GM12874 (cell line): ENCODE results near the gene BRSK2.

Source experiments
- TF ChIP-seq, protein P1 (sequence below): IDR thresholded peaks from 2 replicates; pipeline ENCODE4 v1.5.1; 2011; ENCODE audit warnings: low read depth, mild to moderate bottlenecking, control low read depth, low read length, moderate library complexity; ENCODE audit not compliant: insufficient read depth

Gene BRSK2

DNA sequence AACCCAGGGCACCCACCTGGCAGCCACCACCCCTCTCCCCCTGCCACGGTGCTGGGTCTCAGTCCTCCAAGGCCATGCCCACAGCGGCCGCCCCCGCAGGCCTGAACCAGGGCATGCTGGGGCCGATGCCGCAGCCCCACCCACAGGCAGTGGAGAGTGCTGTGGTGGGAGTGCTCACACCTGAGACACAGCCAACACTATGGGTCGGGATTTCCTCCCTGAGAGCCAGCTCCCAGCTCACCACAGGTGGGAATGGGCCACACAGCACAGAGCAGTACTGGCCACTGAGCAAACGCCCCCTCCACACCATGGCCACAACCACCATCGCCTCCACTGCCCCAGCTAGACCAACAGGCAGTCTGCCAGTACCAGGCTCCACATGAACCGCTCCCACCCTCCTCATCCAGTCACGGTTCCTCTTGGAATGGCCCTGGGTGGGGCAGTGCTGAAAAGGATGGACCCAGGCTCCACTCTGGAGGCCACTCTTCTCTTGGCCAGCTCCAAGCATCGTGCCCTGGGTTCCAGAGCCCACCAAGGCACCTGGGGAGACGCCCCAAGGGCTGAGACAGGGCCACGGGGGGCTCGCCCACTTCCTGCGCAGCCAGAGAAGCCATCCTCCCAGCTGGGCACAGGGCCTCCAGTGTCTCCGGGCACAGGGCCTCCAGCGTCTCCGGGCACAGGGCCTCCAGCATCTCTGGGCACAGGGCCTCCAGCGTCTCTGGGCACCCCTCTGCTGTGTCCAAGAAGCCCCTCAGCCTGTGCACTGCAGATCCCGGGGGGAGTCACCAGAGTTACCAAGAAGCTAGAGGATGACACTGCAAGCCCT lies 82.7 kb downstream of the BRSK2 start:
- TF ChIP-seq, protein P1, sequence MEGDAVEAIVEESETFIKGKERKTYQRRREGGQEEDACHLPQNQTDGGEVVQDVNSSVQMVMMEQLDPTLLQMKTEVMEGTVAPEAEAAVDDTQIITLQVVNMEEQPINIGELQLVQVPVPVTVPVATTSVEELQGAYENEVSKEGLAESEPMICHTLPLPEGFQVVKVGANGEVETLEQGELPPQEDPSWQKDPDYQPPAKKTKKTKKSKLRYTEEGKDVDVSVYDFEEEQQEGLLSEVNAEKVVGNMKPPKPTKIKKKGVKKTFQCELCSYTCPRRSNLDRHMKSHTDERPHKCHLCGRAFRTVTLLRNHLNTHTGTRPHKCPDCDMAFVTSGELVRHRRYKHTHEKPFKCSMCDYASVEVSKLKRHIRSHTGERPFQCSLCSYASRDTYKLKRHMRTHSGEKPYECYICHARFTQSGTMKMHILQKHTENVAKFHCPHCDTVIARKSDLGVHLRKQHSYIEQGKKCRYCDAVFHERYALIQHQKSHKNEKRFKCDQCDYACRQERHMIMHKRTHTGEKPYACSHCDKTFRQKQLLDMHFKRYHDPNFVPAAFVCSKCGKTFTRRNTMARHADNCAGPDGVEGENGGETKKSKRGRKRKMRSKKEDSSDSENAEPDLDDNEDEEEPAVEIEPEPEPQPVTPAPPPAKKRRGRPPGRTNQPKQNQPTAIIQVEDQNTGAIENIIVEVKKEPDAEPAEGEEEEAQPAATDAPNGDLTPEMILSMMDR, result no peak

DNA sequence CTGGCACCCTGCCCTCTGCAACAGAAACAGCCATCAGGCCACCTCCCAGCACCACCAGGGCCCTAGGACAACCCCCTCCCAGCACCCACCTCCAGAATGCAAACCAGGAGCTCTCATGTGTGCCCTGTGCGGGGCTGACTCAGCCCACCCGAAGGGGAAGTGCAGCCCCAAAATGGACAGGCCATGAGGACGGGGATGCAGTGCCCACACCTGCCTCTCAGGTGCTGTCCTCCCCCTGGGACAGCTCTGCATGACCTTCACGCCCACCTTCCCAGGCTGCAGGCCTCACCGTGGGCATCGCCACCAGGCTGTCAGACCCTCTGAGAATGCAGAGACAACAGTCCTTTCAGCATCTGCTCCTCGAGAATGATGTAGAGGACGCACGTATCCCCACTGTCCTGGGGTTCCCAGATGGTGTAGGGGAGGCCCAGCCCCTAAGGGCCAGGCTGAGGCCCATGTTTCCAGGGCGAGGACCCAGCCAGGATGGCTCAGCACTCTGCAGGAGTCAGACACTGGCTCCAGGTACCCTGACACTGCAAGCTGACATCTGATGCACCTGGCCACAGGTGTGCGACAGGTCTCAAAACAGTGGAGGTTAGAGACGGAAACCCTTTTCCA lies 83.4 kb downstream of the BRSK2 start:
- TF ChIP-seq, protein P1, result no peak

DNA sequence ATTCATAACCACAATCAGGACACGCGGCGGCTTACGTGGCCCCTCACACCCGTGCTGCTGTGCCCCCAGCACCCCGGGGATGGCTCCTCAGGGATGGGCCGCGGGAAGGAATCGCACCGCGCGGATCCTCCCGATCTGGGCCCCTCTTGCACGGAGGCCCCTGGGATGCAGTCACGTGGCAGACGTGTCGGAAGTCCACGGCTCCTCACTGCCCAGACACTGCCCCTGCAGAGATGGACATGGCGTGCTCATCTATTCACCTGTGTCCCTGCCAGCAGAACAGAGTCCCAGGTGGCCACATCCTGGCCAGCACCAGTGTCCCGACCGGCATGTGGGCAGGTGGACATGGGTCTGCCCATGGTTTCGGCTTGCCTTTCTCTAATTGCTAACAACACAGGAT lies 84.1 kb downstream of the BRSK2 start:
- TF ChIP-seq, protein P1, result no peak

DNA sequence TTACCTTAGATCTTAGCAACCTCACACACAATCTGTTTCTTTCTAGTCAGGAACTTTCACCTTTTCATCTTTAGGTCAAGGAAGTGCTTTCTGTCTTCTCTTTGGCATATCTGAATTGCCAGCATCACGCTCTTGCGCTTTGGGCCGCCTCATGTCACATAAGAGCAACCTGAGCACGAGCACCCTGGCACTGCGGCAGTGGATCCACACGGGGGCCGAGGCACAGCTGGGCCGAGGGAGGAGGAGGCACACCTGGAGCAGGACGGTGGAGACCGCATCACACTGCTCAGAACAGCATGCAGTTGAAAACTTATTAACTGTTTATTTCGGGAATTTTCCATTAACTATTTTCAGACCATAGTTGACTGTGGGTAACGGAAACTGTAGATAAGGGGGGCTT lies 86.1 kb downstream of the BRSK2 start:
- TF ChIP-seq, protein P1, result no peak

DNA sequence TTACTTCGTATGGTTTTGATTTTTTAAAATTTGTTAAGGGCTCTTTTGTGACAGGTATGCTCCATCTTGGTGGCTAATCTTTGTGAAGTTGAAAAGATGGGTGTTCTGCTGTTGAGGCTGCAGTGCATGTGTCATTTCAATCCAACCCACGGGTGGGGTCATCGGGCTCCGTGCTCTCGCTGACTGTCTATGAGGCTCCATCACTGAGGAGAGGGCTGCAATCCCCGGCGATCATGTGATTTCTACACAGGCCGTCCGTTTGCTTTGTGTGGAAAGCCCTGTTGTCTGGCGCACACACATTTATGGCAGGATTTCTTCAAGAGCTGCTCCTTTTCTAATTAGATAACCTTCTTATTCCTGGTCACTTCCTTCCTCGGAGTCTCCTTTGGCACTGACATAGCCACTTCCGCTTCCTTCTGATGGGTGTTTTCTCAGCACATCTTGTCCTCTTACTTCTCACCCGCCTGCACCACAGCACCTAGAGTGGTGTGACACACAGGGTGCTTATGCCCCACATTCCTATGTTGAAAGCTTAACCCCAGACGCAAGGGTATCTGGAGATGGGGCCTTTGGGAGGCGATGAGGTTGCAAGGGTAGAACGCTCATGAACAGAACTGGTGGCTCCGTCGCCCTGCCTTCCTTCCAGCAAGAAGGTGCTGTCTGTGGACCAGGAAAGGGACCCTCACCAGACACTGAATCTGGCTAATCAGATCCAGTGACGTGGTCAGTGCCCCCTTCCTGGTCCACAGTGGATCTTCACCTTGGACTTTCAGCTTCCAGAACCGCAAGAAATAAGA lies 87.4 kb downstream of the BRSK2 start:
- TF ChIP-seq, protein P1, result no peak

DNA sequence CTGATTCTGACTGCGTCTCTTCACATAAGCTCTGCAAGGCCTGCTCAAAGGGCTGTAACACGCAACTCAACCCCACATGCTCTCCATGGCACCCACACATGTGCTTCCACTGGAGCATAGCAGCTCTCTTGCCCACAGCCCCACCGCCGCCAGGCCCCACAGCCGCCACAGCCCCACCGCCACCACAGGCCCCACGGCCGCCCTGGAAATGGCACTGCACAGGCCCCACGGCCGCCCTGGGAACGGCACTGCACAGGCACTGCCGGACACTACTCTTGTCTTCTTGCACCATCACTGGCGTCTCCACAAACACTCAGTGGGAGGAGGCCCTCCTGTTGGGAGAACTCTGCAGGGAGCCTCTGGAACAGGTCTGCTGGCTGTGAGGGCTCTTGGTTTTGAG lies 88.3 kb downstream of the BRSK2 start:
- TF ChIP-seq, protein P1, result no peak

DNA sequence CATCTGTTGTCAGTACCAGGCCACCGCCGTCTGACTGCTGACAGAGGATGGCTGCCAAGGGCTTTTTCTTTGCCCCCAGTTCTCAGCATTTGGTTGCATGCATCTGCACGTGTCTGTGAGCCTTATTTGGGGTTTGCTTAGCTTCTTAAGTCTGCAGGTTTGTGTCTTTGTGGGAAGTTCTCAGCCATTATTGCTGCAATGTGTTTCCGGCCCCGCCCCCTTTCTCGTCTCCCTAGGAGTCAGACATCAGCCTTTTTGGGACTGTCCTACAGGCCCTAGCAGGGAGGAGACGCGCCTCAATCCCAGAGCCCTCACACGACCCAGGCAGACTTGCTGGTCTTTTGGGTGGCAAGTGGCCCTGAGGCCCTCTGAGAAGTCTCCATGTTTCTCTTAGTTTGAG lies 88.8 kb downstream of the BRSK2 start:
- TF ChIP-seq, protein P1, result no peak
